Thyroid gland (tissue), 4 donors: ENCODE results near the gene MTG1.

ENCODE experiments used
- CTCF ChIP-seq, 6 experiments: fragments of 200-600 bp in 3 of 6; fragments of 450-650 bp in 3 of 6; sonication (generic) in 3 of 6; IDR thresholded peaks; one replicate each; pipeline ENCODE4 v1.5.1; 2016 to 2019; ENCODE audit warnings: antibody characterized with exemption in 6 of 6, mild to moderate bottlenecking in 2 of 6, inconsistent platforms in 1 of 6, moderate library complexity in 1 of 6
- POLR2A ChIP-seq, 2 donors: fragments of 450-650 bp; IDR thresholded peaks; one replicate each; pipeline ENCODE4 v1.6.1; 2017; ENCODE audit warnings: antibody characterized with exemption in 2 of 2, mild to moderate bottlenecking in 2 of 2, moderate library complexity in 1 of 2

GRCh38 chr10:133359972-133360610 is 33.9 kb upstream of the MTG1 start:
- no peak for TF ChIP-seq CTCF (IDR thresholded peaks at IDR 0.05)
- no peak for TF ChIP-seq POLR2A (IDR thresholded peaks at IDR 0.05)
